ENCODE data around the gene PRSS16. TPM values are rescaled to one million over a fixed set of nuclear protein-coding genes. Genes with fewer than 3 reads are reported as not detected.
"Not testable (repeated sequence)": the region's sequence is repeated elsewhere in the genome, so short reads cannot be mapped to it uniquely, and the experiment has no call there.

Gene PRSS16
- total RNA-seq, 1 experiment from 2014 or later = 0.64 TPM

DNA sequence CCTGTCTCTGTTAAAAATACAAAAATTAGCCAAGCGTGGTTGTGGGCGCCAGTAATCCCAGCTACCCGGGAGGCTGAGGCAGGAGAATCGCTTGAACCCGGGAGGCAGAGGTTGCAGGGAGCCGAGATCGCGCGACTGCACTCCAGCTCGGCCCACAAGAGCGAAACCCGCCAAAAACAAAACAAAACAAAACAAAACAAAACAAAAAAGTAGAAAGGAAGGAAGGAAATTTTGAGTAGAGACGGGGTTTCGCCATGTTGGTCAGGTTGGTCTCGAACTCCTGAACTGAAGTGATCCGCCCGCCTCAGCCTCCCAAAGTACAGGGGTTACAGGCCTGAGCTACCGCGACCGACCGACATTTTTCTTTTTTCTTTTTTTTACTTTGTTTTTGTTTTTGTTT, 30.6 kb upstream of the PRSS16 start:
- CTCF ChIA-PET = no interaction called here
- BruUV-seq (replicated peaks) = no TSS peak
- Histone ChIP-seq H3K4me1 (ENCODE audit: insufficient read depth, low read length, poor library complexity, severe bottlenecking) (no peaks in the 10 kb centered on the region), H3K9me3 (ENCODE audit: low read depth, low read length, poor library complexity, severe bottlenecking) (no peaks in the 10 kb centered on the region), H3K27ac (ENCODE audit: low read depth, low read length, poor library complexity, severe bottlenecking) (no peak overlapping the region), H3K36me3 (ENCODE audit: insufficient read depth, low read length, poor library complexity, severe bottlenecking) (no peaks in the 10 kb centered on the region), H3K4me3 (ENCODE audit: low read depth, low read length, poor library complexity, severe bottlenecking) (no peak overlapping the region), H3K27me3 (replicated peaks; ENCODE audit: insufficient read depth, low read depth, low read length, poor library complexity) (no peaks in the 10 kb centered on the region)
- TF ChIP-seq EZH2 (IDR thresholded peaks at IDR 0.05; ENCODE audit: borderline replicate concordance, low read depth, low read length, poor library complexity, severe bottlenecking) = no peak
- TF ChIP-seq, protein P1, sequence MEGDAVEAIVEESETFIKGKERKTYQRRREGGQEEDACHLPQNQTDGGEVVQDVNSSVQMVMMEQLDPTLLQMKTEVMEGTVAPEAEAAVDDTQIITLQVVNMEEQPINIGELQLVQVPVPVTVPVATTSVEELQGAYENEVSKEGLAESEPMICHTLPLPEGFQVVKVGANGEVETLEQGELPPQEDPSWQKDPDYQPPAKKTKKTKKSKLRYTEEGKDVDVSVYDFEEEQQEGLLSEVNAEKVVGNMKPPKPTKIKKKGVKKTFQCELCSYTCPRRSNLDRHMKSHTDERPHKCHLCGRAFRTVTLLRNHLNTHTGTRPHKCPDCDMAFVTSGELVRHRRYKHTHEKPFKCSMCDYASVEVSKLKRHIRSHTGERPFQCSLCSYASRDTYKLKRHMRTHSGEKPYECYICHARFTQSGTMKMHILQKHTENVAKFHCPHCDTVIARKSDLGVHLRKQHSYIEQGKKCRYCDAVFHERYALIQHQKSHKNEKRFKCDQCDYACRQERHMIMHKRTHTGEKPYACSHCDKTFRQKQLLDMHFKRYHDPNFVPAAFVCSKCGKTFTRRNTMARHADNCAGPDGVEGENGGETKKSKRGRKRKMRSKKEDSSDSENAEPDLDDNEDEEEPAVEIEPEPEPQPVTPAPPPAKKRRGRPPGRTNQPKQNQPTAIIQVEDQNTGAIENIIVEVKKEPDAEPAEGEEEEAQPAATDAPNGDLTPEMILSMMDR (conservative IDR thresholded peaks at IDR 0.05; ENCODE audit: low read depth, low read length) = no peak
- POLR2A ChIA-PET (ENCODE audit: low non-redundant PET) = no interaction called here
- intact Hi-C loops (cut with micrococcal nuclease; ENCODE audit: unreplicated experiment) = no loop called here
- no peak for DNase-seq (ENCODE audit: low spot score)

DNA sequence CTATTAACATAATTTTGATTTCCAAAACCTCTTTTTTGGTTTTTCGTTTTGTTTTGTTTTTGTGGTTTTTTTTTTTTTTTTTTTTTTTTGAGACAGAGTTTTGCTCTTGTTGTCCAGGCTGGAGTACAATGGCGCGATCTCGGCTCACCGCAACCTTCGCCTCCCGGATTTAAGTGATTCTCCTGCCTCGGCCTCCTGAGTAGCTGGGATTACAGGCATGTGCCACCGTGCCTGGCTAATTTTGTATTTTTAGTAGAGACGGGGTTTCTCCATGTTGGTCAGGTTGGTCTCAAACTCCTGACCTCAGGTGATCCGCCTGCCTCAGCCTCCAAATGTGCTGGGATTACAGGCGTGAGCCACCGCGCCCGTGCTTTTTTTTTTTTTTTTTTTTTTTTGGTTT, 24.5 kb upstream of the PRSS16 start:
- BruUV-seq (replicated peaks); CTCF ChIA-PET; intact Hi-C loops (cut with micrococcal nuclease; ENCODE audit: unreplicated experiment): not testable (repeated sequence)

DNA sequence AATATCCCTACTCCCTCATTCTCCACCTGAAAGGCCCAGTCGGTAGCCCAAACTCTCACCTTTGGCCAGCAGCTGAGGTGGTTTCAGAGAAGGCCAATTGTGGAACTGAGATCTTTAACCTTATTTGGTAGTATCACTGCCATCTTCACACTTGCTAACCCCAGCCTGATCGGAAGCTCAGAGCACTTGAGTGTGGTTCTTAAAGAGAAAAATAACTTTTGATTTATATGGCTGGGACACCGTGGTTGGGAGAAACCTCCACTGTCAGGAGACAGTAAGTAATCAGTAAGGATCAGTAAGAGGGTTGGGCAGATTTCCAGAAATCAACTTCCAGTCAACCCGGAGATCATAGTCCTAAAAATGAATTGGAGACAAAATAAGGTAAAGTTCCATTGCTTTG, 22.8 kb upstream of the PRSS16 start:
- no TSS peak for BruUV-seq (replicated peaks)
- Histone ChIP-seq H3K36me3 (ENCODE audit: insufficient read depth, low read length, poor library complexity, severe bottlenecking) (no peaks in the 10 kb centered on the region), H3K4me3 (ENCODE audit: low read depth, low read length, poor library complexity, severe bottlenecking) (no peak overlapping the region), H3K9me3 (ENCODE audit: low read depth, low read length, poor library complexity, severe bottlenecking) (no peaks in the 10 kb centered on the region), H3K4me1 (ENCODE audit: insufficient read depth, low read length, poor library complexity, severe bottlenecking) (peaks cover 3% of the 10 kb centered on the region), H3K27ac (ENCODE audit: low read depth, low read length, poor library complexity, severe bottlenecking) (no peak overlapping the region), H3K27me3 (replicated peaks; ENCODE audit: insufficient read depth, low read depth, low read length, poor library complexity) (no peaks in the 10 kb centered on the region)
- TF ChIP-seq, protein P1 (conservative IDR thresholded peaks at IDR 0.05; ENCODE audit: low read depth, low read length) = no peak
- TF ChIP-seq EZH2 (IDR thresholded peaks at IDR 0.05; ENCODE audit: borderline replicate concordance, low read depth, low read length, poor library complexity, severe bottlenecking) = no peak
- no peak for DNase-seq (ENCODE audit: low spot score)
- intact Hi-C loops (cut with micrococcal nuclease; ENCODE audit: unreplicated experiment) = no loop called here
- ChIA-PET CTCF (no interaction called here), POLR2A (ENCODE audit: low non-redundant PET) (no interaction called here)

More for the DNA sequence above, 24.5 kb upstream of the PRSS16 start:
- H3K27ac ChIP-seq (ENCODE audit: low read depth, low read length, poor library complexity, severe bottlenecking); DNase-seq (ENCODE audit: low spot score); H3K9me3 ChIP-seq (ENCODE audit: low read depth, low read length, poor library complexity, severe bottlenecking); H3K27me3 ChIP-seq (replicated peaks; ENCODE audit: insufficient read depth, low read depth, low read length, poor library complexity); POLR2A ChIA-PET (ENCODE audit: low non-redundant PET); H3K4me1 ChIP-seq (ENCODE audit: insufficient read depth, low read length, poor library complexity, severe bottlenecking); H3K4me3 ChIP-seq (ENCODE audit: low read depth, low read length, poor library complexity, severe bottlenecking); H3K36me3 ChIP-seq (ENCODE audit: insufficient read depth, low read length, poor library complexity, severe bottlenecking): not testable (repeated sequence)

DNA sequence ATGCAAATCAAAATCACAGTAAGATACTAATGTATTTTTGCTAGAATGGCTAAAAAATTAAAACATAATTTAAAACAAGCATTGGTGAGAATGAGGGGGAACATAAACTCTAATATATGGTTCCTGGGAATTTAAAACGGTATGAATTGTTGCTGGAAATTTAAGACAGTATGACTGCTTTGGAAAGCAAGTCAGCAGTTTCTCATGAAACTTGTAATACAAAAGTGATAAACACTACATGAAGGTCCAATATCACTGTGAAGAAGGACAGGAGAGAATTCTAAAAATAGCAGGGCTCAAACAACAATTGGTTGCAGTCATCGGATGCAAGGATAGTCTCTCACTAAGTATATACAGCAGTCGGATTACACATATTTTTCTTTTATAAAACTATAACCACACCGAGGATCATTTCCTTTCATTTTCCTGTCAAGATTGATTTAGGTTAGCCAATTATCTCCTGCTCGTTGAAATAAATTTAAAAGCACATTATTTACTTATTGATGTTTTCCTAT, 18.5 kb upstream of the PRSS16 start:
- H3K4me1 ChIP-seq (ENCODE audit: insufficient read depth, low read length, poor library complexity, severe bottlenecking) = peaks cover 3% of the 10 kb centered on the region
- ChIA-PET POLR2A (ENCODE audit: low non-redundant PET) (interaction anchor here (0.7 kb wide), 1 partner anchor 579 kb away, joined by 3 read pairs; a partner anchor contains a TSS), CTCF (no interaction called here)
- DNase-seq (ENCODE audit: low spot score) = no peak
- no peaks in the 10 kb centered on the region for H3K36me3 ChIP-seq (ENCODE audit: insufficient read depth, low read length, poor library complexity, severe bottlenecking)
- no peaks in the 10 kb centered on the region for H3K27me3 ChIP-seq (replicated peaks; ENCODE audit: insufficient read depth, low read depth, low read length, poor library complexity)
- no TSS peak for BruUV-seq (replicated peaks)
- H3K27ac ChIP-seq (ENCODE audit: low read depth, low read length, poor library complexity, severe bottlenecking) = peak overlapping the region; percentile 47
- TF ChIP-seq EZH2 (IDR thresholded peaks at IDR 0.05; ENCODE audit: borderline replicate concordance, low read depth, low read length, poor library complexity, severe bottlenecking) = no peak
- TF ChIP-seq, protein P1 (conservative IDR thresholded peaks at IDR 0.05; ENCODE audit: low read depth, low read length) = no peak
- no peaks in the 10 kb centered on the region for H3K9me3 ChIP-seq (ENCODE audit: low read depth, low read length, poor library complexity, severe bottlenecking)
- peak overlapping the region; percentile 56 for H3K4me3 ChIP-seq (ENCODE audit: low read depth, low read length, poor library complexity, severe bottlenecking)
- intact Hi-C loops (cut with micrococcal nuclease; ENCODE audit: unreplicated experiment) = no loop called here

Data from A673 (cell line).